ENCODE results near the gene LRRC72.

The LRRC72 gene

DNA sequence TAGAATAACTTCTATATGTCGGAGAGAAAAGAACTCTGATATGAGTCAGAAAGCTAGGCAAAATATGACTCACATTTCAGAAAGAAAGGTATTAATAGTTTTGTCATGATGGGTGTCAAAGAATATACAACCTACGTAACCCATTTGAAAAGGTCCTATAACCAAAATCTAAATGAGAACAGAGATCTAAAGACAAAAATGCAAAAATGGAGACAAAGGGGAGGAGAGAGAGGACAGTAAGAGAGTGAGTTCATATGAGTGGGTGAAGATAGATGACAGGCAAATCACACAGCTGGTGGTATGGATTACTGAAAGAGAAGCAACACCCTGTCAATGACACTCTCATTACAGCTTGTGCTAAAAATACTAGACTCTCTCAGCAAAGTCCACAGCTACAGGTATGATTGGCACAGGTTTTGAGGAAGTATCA lies 93.4 kb downstream of the LRRC72 start:
- DNase-seq (ENCODE audit: low read depth in 1 of 2, low spot score in 1 of 2) = no peak

DNA sequence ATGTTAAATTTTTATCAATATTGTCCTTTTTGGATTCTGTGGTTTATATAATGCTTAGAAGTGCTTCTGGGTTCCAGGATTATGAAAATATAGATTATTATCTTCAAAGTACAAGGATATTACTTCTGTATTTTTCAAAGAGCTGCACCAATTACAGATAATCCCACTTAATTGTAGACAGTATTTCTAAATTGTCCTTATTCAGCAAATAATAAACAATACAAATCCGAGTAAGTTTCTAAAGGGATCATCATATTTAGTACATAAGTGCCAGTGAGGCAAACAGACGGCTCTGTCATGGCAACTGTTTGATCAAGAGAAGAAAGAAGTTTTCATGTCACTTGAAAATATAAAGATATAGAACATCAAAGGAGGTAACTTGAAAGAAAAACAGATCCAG lies 99.8 kb downstream of the LRRC72 start:
- DNase-seq (ENCODE audit: low read depth in 1 of 2, low spot score in 1 of 2) = no peak

DNA sequence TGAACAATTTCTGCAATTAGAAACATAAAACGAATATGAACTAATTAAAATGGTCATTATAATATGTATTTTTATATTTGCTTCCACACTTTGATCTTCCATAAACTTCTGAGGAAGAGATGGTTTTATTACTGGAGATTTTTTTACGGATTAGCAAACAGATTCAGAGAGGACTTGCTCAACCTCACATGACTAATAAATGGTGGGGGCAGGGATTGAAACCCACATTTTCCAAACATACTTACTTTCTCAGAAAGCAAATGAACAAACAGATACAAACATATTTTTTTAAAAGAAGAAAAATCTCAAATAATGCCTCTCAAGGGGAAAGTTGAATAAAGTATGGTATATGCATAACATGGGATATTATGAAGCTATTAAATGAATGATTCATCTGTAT lies 100.6 kb downstream of the LRRC72 start:
- no peak for DNase-seq (ENCODE audit: low read depth in 1 of 2, low spot score in 1 of 2)

DNA sequence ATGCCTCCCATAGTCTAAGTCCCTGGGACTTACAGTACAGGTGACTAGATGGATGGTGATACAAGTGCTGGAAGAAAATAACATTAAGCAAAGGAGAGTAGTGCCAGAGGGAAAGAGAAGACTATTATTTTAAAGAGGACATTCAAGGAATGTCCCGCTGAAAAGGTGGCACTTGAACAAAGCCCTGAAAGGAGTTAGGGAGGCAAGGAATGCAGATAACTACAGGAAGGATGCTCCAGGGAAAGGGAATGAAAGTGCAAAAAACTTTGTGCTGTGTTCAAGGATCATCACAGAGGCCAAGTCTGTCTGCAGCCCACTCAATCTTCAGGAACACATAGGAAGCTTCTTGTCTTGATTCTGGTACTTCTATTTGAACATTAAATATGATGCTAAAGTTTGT lies 104.0 kb downstream of the LRRC72 start:
- DNase-seq (ENCODE audit: low read depth in 1 of 2, low spot score in 1 of 2) = no peak

Data from activated T-helper 1 cell treated with anti-CD3 and anti-CD28 coated beads, Interleukin-2, amount 50 U/mL, for 16 hours (primary cell).